Esophagus squamous epithelium (tissue), 5 donors: Measurements from ENCODE around the gene PRPF8. TPM values are rescaled to one million over a fixed set of nuclear protein-coding genes. Genes with fewer than 3 reads are reported as not detected.

Experiments used
- DNase-seq: peaks from one replicate; lab custom pipeline; 2025; lab: John Stamatoyannopoulos, UW
- H3K27ac ChIP-seq, 4 donors: fragments of 200-600 bp; sonication (generic); one replicate each; pipeline ENCODE4 v1.5.1; 2016 to 2019; ENCODE audit warnings: mild to moderate bottlenecking in 1 of 4
- H3K27me3 ChIP-seq, 4 donors: fragments of 200-600 bp; sonication (generic); 1 replicate in 3 of 4; 2 replicates in 1 of 4; pipeline versions ENCODE4 v1.5.1 to v1.6.0; 2017 to 2021; ENCODE audit warnings: antibody characterized with exemption in 1 of 4
- H3K36me3 ChIP-seq, 3 donors: fragments of 200-600 bp; sonication (generic); one replicate each; pipeline ENCODE4 v1.5.1; 2016 to 2019
- H3K4me1 ChIP-seq, 3 donors: fragments of 200-600 bp; sonication (generic); one replicate each; pipeline ENCODE4 v1.5.1; 2017 to 2019
- H3K4me3 ChIP-seq, 4 donors: fragments of 200-600 bp; sonication (generic); 1 replicate in 3 of 4; 2 replicates in 1 of 4; pipeline ENCODE4 v1.5.1; 2016 to 2019; ENCODE audit warnings: mild to moderate bottlenecking in 2 of 4, moderate library complexity in 1 of 4
- H3K9me3 ChIP-seq, 3 donors: fragments of 200-600 bp; sonication (generic); one replicate each; pipeline ENCODE4 v1.5.1; 2016 to 2019
- CTCF ChIP-seq, 6 experiments: fragments of 450-650 bp in 4 of 6; fragments of 200-600 bp in 2 of 6; sonication (generic) in 2 of 6; IDR thresholded peaks; one replicate each; pipeline ENCODE4 v1.5.1; 2016 to 2019; ENCODE audit warnings: antibody characterized with exemption in 6 of 6, mild to moderate bottlenecking in 4 of 6, moderate library complexity in 4 of 6
- POLR2A ChIP-seq, 4 donors: fragments of 450-650 bp; IDR thresholded peaks; one replicate each; pipeline ENCODE4 v1.6.1; 2017; ENCODE audit warnings: antibody characterized with exemption in 4 of 4, mild to moderate bottlenecking in 4 of 4, moderate library complexity in 3 of 4
- WGBS, 2 donors: methylation state at CpG; one replicate each; pipeline ENCODE4 v1.1.5; 2018; 5-methylcytosine and 5-hydroxymethylcytosine counted together
- intact Hi-C: fragments of 100-400 bp; cut with DNase I; formaldehyde crosslinking; loops from one replicate; pipeline ENCODE4 v1.15.0; 2022
- total RNA-seq, 4 donors: library from RNA; depleted of rRNA; stranded (reverse); fragments of >200 nt; gene quantifications; one replicate each; pipeline ENCODE4 v1.1.0, GENCODE V29; 2016
- donor health status: DM: yes; HTN: yes; CAD: no.

PRPF8 gene
- total RNA-seq, 4 donors from 2014 or later, result 112 to 157 (median 145) TPM

GRCh38 chr17:1626333-1626732 is 58.3 kb downstream of the PRPF8 start:
- H3K4me1 ChIP-seq, result peaks cover 20 to 74% (median 28%) of the 10 kb centered on the region in 3 donors
- peaks cover 0 to 25% (median 0%) of the 10 kb centered on the region in 4 donors for H3K27me3 ChIP-seq
- no peak overlapping the region for H3K4me3 ChIP-seq
- H3K27ac ChIP-seq, result peak overlapping the region in 3 of 4 donors; percentile 8 to 95 (median 91)
- 44 to 46% methylated on average over 3 of the region's 3 CpGs for WGBS, 2 donors
- no peak for DNase-seq
- intact Hi-C loops, result no loop called here
- no peaks in the 10 kb centered on the region for H3K9me3 ChIP-seq
- TF ChIP-seq CTCF (IDR thresholded peaks at IDR 0.05), result no peak
- no peak for TF ChIP-seq POLR2A (IDR thresholded peaks at IDR 0.05)
- H3K36me3 ChIP-seq, result no peaks in the 10 kb centered on the region

GRCh38 chr17:1625581-1625980 is 59.1 kb downstream of the PRPF8 start:
- intact Hi-C loops, result no loop called here
- H3K36me3 ChIP-seq, result no peaks in the 10 kb centered on the region
- H3K9me3 ChIP-seq, result no peaks in the 10 kb centered on the region
- peaks cover 0 to 25% (median 0%) of the 10 kb centered on the region in 4 donors for H3K27me3 ChIP-seq
- no peak overlapping the region for H3K27ac ChIP-seq
- WGBS, 2 donors, result 86 to 87% methylated on average over 6 of the region's 6 CpGs
- no peak for DNase-seq
- TF ChIP-seq POLR2A (IDR thresholded peaks at IDR 0.05) (no peak), CTCF (IDR thresholded peaks at IDR 0.05) (no peak)
- no peak overlapping the region for H3K4me3 ChIP-seq
- H3K4me1 ChIP-seq, result peaks cover 20 to 69% (median 28%) of the 10 kb centered on the region in 3 donors

- H3K4me1 ChIP-seq, result peaks cover 20 to 67% (median 28%) of the 10 kb centered on the region in 3 donors
- intact Hi-C loops, result no loop called here
- DNase-seq, result no peak
- 61 to 76% methylated on average over 9 to 10 of the region's 14 CpGs for WGBS, 2 donors
- peaks cover 0 to 25% (median 0%) of the 10 kb centered on the region in 4 donors for H3K27me3 ChIP-seq
- no peaks in the 10 kb centered on the region for H3K36me3 ChIP-seq
- no peak for TF ChIP-seq CTCF (IDR thresholded peaks at IDR 0.05)
- TF ChIP-seq POLR2A (IDR thresholded peaks at IDR 0.05), result no peak
- H3K4me3 ChIP-seq, result no peak overlapping the region
- no peaks in the 10 kb centered on the region for H3K9me3 ChIP-seq
- no peak overlapping the region for H3K27ac ChIP-seq
These were observed 59.6 kb downstream of the PRPF8 start for GRCh38 chr17:1625053-1625452.

- 79 to 84% methylated on average over 6 to 12 of the region's 12 CpGs for WGBS, 2 donors
- H3K9me3 ChIP-seq, result no peaks in the 10 kb centered on the region
- DNase-seq, result no peak
- peaks cover 0 to 21% (median 0%) of the 10 kb centered on the region in 4 donors for H3K27me3 ChIP-seq
- no peaks in the 10 kb centered on the region for H3K36me3 ChIP-seq
- no peak overlapping the region for H3K27ac ChIP-seq
- no peak overlapping the region for H3K4me3 ChIP-seq
- peaks cover 17 to 63% (median 26%) of the 10 kb centered on the region in 3 donors for H3K4me1 ChIP-seq
- intact Hi-C loops, result no loop called here
- no peak for TF ChIP-seq CTCF (IDR thresholded peaks at IDR 0.05)
These were observed 60.0 kb downstream of the PRPF8 start for GRCh38 chr17:1624650-1625049.

- no peak for TF ChIP-seq CTCF (IDR thresholded peaks at IDR 0.05)
- no peak for TF ChIP-seq POLR2A (IDR thresholded peaks at IDR 0.05)
- peaks cover 0 to 14% (median 0%) of the 10 kb centered on the region in 4 donors for H3K27me3 ChIP-seq
- peaks cover 13 to 53% (median 26%) of the 10 kb centered on the region in 3 donors for H3K4me1 ChIP-seq
- H3K36me3 ChIP-seq, result no peaks in the 10 kb centered on the region
- no peaks in the 10 kb centered on the region for H3K9me3 ChIP-seq
- intact Hi-C loops, result no loop called here
- H3K27ac ChIP-seq, result no peak overlapping the region
- no peak for DNase-seq
- WGBS, 2 donors, result 83 to 85% methylated on average over 9 to 14 of the region's 14 CpGs
- H3K4me3 ChIP-seq, result no peak overlapping the region
These were observed 61.5 kb downstream of the PRPF8 start for GRCh38 chr17:1623057-1623630.
